Fibroblast of peridontal ligament (primary cell): ENCODE data around the gene CDC42BPA.
A peak's percentile ranks its signal among the peaks of the same experiment; 100 is the strongest.

Source experiments
- DNase-seq: peaks from one replicate; pipeline ENCODE4 v3.0.0-alpha.2; 2010; ENCODE audit errors: extremely low read depth

The CDC42BPA gene

GRCh38 chr1:226981386-226981817, 336.9 kb downstream of the CDC42BPA start:
- no peak for DNase-seq

- no peak for DNase-seq
Measured at GRCh38 chr1:226980565-226981385, 337.5 kb downstream of the CDC42BPA start.

- DNase-seq = no peak
Measured at GRCh38 chr1:226980122-226980560, 338.2 kb downstream of the CDC42BPA start.

- no peak for DNase-seq
Measured at GRCh38 chr1:226979517-226980121, 338.7 kb downstream of the CDC42BPA start.

GRCh38 chr1:226979115-226979516, 339.2 kb downstream of the CDC42BPA start:
- no peak for DNase-seq

- no peak for DNase-seq
Measured at GRCh38 chr1:226978432-226979114, 339.7 kb downstream of the CDC42BPA start.

- DNase-seq = no peak
Measured at GRCh38 chr1:226977643-226978431, 340.5 kb downstream of the CDC42BPA start.

- no peak for DNase-seq
Measured at GRCh38 chr1:226976978-226977642, 341.2 kb downstream of the CDC42BPA start.

GRCh38 chr1:226976276-226976977, 341.9 kb downstream of the CDC42BPA start:
- no peak for DNase-seq

- DNase-seq = no peak
Measured at GRCh38 chr1:226975259-226976250, 342.7 kb downstream of the CDC42BPA start.

- DNase-seq = no peak
Measured at GRCh38 chr1:226974544-226975258, 343.6 kb downstream of the CDC42BPA start.

- peak; percentile 42 for DNase-seq
Measured at GRCh38 chr1:226973898-226974543, 344.3 kb downstream of the CDC42BPA start.

- peak; percentile 62 for DNase-seq
Measured at GRCh38 chr1:226973371-226973897, 344.9 kb downstream of the CDC42BPA start.

- DNase-seq = no peak
Measured at GRCh38 chr1:226972931-226973330, 345.4 kb downstream of the CDC42BPA start.

GRCh38 chr1:226971765-226972164, 346.5 kb downstream of the CDC42BPA start:
- DNase-seq = no peak

- DNase-seq = no peak
Measured at GRCh38 chr1:226967665-226968064, 350.6 kb downstream of the CDC42BPA start.

- DNase-seq = no peak
Measured at GRCh38 chr1:226966683-226967082, 351.6 kb downstream of the CDC42BPA start.
